ENCODE data around the gene S100B. TPM values are rescaled to one million over a fixed set of nuclear protein-coding genes. Genes with fewer than 3 reads are reported as not detected.

S100B gene
- total RNA-seq, 4 donors from 2014 or later = 143 to 298 (median 168) TPM

GRCh38 chr21:46618738-46619379 is 14.0 kb upstream of the S100B start:
- TF ChIP-seq CTCF (IDR thresholded peaks at IDR 0.05; ENCODE audit: low read depth) = no peak

GRCh38 chr21:46617267-46618051 is 12.6 kb upstream of the S100B start:
- no peak for TF ChIP-seq CTCF (IDR thresholded peaks at IDR 0.05; ENCODE audit: low read depth)

- TF ChIP-seq CTCF (IDR thresholded peaks at IDR 0.05; ENCODE audit: low read depth) = no peak
Measured at GRCh38 chr21:46616656-46617055, 11.8 kb upstream of the S100B start.

GRCh38 chr21:46616050-46616449 is 11.2 kb upstream of the S100B start:
- TF ChIP-seq CTCF (IDR thresholded peaks at IDR 0.05; ENCODE audit: low read depth) = no peak

- TF ChIP-seq CTCF (IDR thresholded peaks at IDR 0.05; ENCODE audit: low read depth) = no peak
Measured at GRCh38 chr21:46613391-46613790, 8.5 kb upstream of the S100B start.

- TF ChIP-seq CTCF (IDR thresholded peaks at IDR 0.05; ENCODE audit: low read depth) = no peak
Measured at GRCh38 chr21:46610018-46610701, 5.3 kb upstream of the S100B start.

GRCh38 chr21:46608672-46609111 is 3.8 kb upstream of the S100B start:
- TF ChIP-seq CTCF (IDR thresholded peaks at IDR 0.05; ENCODE audit: low read depth) = no peak

All from subcutaneous adipose tissue (tissue), 4 donors.